Measurements from ENCODE around the gene CCSER1.

Gene CCSER1

DNA sequence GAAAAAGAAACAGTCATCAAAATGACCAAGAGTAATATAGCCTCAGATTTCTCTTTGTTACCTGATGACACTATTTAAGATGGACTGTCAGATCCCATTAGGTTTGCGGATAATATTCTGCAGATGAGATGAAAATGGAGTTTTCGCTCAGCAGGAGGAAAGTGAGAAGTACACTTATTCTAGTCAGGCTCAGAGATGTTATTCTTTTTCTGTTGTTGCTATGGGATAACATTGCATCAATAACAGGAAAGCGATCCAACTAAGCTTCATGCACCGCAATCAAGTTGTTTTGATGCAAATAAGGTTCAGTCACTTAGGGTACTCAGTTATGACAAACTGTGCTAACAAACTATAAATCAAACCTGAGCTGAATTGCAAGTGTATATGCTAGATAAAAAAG lies 415.0 kb downstream of the CCSER1 start:
- no peak for DNase-seq (ENCODE audit: low read depth, low spot score)
- TF ChIP-seq, protein P1, sequence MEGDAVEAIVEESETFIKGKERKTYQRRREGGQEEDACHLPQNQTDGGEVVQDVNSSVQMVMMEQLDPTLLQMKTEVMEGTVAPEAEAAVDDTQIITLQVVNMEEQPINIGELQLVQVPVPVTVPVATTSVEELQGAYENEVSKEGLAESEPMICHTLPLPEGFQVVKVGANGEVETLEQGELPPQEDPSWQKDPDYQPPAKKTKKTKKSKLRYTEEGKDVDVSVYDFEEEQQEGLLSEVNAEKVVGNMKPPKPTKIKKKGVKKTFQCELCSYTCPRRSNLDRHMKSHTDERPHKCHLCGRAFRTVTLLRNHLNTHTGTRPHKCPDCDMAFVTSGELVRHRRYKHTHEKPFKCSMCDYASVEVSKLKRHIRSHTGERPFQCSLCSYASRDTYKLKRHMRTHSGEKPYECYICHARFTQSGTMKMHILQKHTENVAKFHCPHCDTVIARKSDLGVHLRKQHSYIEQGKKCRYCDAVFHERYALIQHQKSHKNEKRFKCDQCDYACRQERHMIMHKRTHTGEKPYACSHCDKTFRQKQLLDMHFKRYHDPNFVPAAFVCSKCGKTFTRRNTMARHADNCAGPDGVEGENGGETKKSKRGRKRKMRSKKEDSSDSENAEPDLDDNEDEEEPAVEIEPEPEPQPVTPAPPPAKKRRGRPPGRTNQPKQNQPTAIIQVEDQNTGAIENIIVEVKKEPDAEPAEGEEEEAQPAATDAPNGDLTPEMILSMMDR (IDR thresholded peaks at IDR 0.05; ENCODE audit: low read depth, low read length), result no peak
- in situ Hi-C loops (cut with HindIII; ENCODE audit: low sequenced_read_pairs), result no loop called here
- H3K4me3 ChIP-seq (ENCODE audit: low read depth, low read length), result no peak overlapping the region

DNA sequence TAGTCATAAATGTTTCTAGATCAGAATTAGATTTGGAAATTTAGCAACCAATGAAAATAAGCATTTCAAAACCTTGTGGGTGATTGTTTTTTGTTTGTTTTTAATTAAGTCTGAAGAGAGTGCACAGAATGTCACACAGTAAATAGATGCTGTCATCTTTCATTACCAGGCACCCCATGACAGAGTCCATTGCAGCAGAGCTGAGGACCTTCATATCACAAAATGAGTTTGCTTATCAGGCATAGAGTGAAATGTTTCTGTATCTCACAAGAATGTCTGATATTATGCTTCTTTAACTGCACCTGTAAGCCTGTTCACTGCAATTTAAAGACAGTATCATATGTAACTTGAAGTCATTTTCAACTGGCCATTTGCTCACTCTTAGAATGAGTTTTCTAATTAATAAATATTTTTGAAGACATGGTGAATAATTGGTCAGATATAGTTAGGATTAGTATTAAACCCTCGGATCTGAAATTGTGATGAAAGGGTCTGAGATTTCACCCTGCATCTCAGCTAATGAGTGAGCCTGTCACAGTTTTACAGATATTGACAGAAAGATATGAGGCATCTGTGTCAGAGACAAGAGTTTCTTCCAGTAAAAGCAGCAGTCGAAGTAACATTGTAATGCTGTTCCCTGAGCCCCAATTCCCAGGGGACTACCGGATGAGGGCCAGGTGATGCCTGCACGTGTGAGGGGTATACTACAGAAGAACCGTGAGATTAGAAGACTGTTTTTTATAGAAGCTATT lies 416.4 kb downstream of the CCSER1 start:
- in situ Hi-C loops (cut with HindIII; ENCODE audit: low sequenced_read_pairs), result no loop called here
- TF ChIP-seq, protein P1 (IDR thresholded peaks at IDR 0.05; ENCODE audit: low read depth, low read length), result no peak
- H3K4me3 ChIP-seq (ENCODE audit: low read depth, low read length), result no peak overlapping the region
- no peak for DNase-seq (ENCODE audit: low read depth, low spot score)

DNA sequence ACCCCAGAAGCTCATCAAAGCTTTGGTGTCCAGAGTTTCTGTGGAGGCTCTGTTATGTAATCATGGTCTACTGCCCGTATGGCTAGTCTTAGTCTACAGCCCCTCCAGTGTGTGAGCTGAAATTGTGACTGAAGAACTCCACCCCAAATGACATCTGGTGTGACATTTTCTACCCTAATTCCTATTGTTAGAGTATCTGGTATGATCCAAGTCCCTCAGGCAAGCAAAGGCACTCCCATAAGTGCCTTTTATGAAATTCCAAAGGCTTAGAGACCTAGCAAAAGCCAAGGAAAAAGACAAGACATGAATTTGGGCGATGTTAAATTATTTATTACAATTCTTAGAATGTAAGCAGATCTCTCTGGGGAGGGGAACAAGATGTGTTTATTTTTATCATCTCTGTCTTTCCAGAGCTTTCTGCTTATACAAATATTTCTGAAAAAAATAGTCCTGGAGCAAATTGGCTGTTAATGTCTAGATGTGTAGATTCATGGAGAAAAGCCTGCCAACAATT lies 417.4 kb downstream of the CCSER1 start:
- TF ChIP-seq, protein P1 (IDR thresholded peaks at IDR 0.05; ENCODE audit: low read depth, low read length), result no peak
- in situ Hi-C loops (cut with HindIII; ENCODE audit: low sequenced_read_pairs), result no loop called here
- H3K4me3 ChIP-seq (ENCODE audit: low read depth, low read length), result no peak overlapping the region
- DNase-seq (ENCODE audit: low read depth, low spot score), result no peak

DNA sequence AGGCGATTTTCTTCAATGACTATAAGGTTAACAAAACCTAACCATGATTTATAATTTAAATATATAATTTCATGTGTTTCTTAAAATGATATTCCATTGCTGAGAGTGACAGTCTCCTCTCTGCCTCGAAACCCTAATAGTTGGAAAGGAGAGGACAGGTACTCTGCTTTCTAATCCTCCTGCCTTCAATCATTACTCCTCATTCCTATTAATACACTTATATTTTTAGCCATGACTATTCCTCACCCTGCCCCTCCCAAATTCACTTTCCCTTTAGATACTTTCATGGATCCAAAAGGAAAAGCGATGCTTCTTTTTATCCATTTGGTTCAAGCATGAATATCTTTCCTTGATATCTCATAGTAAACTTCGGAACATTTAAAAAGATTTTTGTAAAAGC lies 418.2 kb downstream of the CCSER1 start:
- no peak for DNase-seq (ENCODE audit: low read depth, low spot score)
- TF ChIP-seq, protein P1 (IDR thresholded peaks at IDR 0.05; ENCODE audit: low read depth, low read length), result no peak
- no peak overlapping the region for H3K4me3 ChIP-seq (ENCODE audit: low read depth, low read length)
- in situ Hi-C loops (cut with HindIII; ENCODE audit: low sequenced_read_pairs), result no loop called here

DNA sequence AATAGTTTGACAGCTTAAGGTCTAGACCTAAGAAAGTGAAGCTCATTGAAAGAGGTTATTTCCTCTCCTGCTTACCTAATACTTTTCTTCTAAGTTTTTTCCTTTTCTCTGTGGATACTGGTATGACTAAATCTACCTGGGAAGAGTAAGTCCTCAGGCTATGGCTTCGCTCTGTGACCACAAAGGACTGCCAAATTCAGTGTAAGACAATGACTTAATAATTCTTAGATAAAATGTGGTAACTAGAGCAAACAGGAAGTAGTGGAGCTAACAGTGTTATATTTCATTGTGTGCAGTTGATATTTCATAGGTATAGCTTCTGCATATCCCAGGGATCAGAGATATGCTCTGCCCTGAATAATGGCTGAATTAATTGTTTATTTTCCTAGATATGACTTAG lies 418.9 kb downstream of the CCSER1 start:
- TF ChIP-seq, protein P1 (IDR thresholded peaks at IDR 0.05; ENCODE audit: low read depth, low read length), result no peak
- no peak for DNase-seq (ENCODE audit: low read depth, low spot score)
- no peak overlapping the region for H3K4me3 ChIP-seq (ENCODE audit: low read depth, low read length)
- in situ Hi-C loops (cut with HindIII; ENCODE audit: low sequenced_read_pairs), result no loop called here

DNA sequence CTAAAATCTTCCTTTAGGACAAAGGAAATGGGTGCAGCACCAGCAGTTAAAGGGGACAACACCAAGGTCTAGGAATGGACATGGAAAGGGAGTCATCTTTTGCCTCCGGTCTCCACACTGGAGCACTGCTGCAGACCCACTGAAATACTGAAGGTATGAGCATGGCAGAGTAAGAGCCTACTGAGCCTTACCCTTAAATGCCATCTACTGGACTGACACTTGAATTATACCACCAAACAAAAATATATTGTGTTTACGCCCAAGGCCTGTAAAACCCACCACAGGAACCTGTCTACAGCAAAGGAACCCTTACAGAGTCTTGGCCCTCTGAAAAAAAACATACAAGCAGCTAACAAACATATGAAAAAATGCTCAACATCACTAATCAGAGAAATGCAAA lies 443.4 kb downstream of the CCSER1 start:
- TF ChIP-seq, protein P1 (IDR thresholded peaks at IDR 0.05; ENCODE audit: low read depth, low read length), result no peak
- H3K4me3 ChIP-seq (ENCODE audit: low read depth, low read length), result no peak overlapping the region
- in situ Hi-C loops (cut with HindIII; ENCODE audit: low sequenced_read_pairs), result no loop called here
- no peak for DNase-seq (ENCODE audit: low read depth, low spot score)

All from astrocyte of the spinal cord (primary cell).